Panc1 (cell line): ENCODE results near the gene MT1HL1. TPM values are rescaled to one million over a fixed set of nuclear protein-coding genes. Genes with fewer than 3 reads are reported as not detected.

Experiments used
- ATAC-seq: fragments of 200-7000 bp; cut with Tn5 transposase; 2 replicates; pipeline ENCODE4 v1.9.1; 2020; ENCODE audit warnings: mild to moderate bottlenecking, moderate library complexity
- BruUV-seq: library from RNA; stranded (reverse); fragments of 400-500 nt; replicated peaks from 2 replicates; lab custom pipeline; 2021; lab: Mats Ljungman, UMichigan
- CTCF ChIA-PET: fragments of 300-600 bp; sonication (Branson Sonifier 250); formaldehyde crosslinking; loops from one replicate; lab custom pipeline; 2022; ENCODE audit warnings: antibody characterized with exemption; lab: Charles Lee
- POLR2A ChIA-PET: fragments of 300-600 bp; sonication (Branson Sonifier 250); formaldehyde crosslinking; loops from one replicate; lab custom pipeline; 2022; ENCODE audit warnings: antibody characterized with exemption; lab: Charles Lee
- DNase-seq: peaks from one replicate; pipeline ENCODE4 v3.0.0-alpha.2; 2010; ENCODE audit warnings: low read depth, low spot score
- H3K27ac ChIP-seq: 2 replicates; pipeline ENCODE4 v1.5.1; 2011; ENCODE audit warnings: mild to moderate bottlenecking, low read length, inconsistent platforms
- H3K27me3 ChIP-seq: fragments of 200-500 bp; sonication (Bioruptor generic); 2 replicates; pipeline ENCODE4 v1.6.0; 2014; ENCODE audit warnings: low read length, inconsistent platforms; ENCODE audit not compliant: control insufficient read depth, insufficient read depth
- H3K36me3 ChIP-seq: fragments of 200-500 bp; sonication (Bioruptor generic); 2 replicates; pipeline ENCODE4 v1.5.1; 2014; ENCODE audit warnings: inconsistent platforms, mild to moderate bottlenecking, low read length, moderate library complexity; ENCODE audit not compliant: control insufficient read depth, insufficient read depth
- H3K4me1 ChIP-seq: 2 replicates; pipeline ENCODE4 v1.5.1; 2011; ENCODE audit warnings: inconsistent platforms, mild to moderate bottlenecking, low read length, moderate library complexity; ENCODE audit not compliant: control insufficient read depth, insufficient read depth
- H3K4me3 ChIP-seq, 2 experiments: 2 replicates each; pipeline ENCODE4 v1.5.1; 2011 to 2012; ENCODE audit warnings: low read depth in 2 of 2, low read length in 2 of 2, mild to moderate bottlenecking in 2 of 2, inconsistent platforms in 1 of 2, moderate library complexity in 1 of 2
- H3K9me3 ChIP-seq: fragments of 200-500 bp; sonication (Bioruptor generic); 2 replicates; pipeline ENCODE4 v1.5.1; 2014; ENCODE audit warnings: low read depth, mild to moderate bottlenecking, inconsistent platforms, low read length, moderate library complexity; ENCODE audit not compliant: control insufficient read depth, insufficient read depth
- POLR2AphosphoS5 ChIP-seq: IDR thresholded peaks from 2 replicates; pipeline ENCODE4 v1.6.1; 2012; ENCODE audit warnings: mild to moderate bottlenecking, low read depth, low read length, moderate library complexity
- SIN3A ChIP-seq: IDR thresholded peaks from 2 replicates; pipeline ENCODE4 v1.6.1; 2012; ENCODE audit warnings: low read depth, mild to moderate bottlenecking, low read length, moderate library complexity, borderline replicate concordance; ENCODE audit not compliant: insufficient read depth
- TCF7L2 ChIP-seq: IDR thresholded peaks from 2 replicates; pipeline ENCODE4 v1.6.1; 2011; ENCODE audit warnings: mild to moderate bottlenecking, low read depth, low read length, inconsistent platforms
- in situ Hi-C: cut with HindIII; loops from 2 replicates; pipeline ENCODE4 v1.10.0; 2016; ENCODE audit warnings: low sequenced_read_pairs, low pct_unique_long_range_greater_than_20kb
- intact Hi-C: fragments of 100-400 bp; cut with micrococcal nuclease; formaldehyde crosslinking; loops from one replicate; pipeline ENCODE4 v1.10.0; 2022; ENCODE audit not compliant: unreplicated experiment
- total RNA-seq: library from RNA; stranded (reverse); gene quantifications from one replicate; pipeline ENCODE4 v1.2.1, GENCODE V29; 2021; ENCODE audit not compliant: unreplicated experiment
- TF ChIP-seq, protein P1 (sequence below), 2 experiments: IDR thresholded peaks; 2 replicates each; pipeline ENCODE4 v1.6.1; 2011 to 2012; ENCODE audit warnings: low read depth in 2 of 2, control low read depth in 1 of 2, low read length in 1 of 2, mild to moderate bottlenecking in 1 of 2, moderate library complexity in 1 of 2; ENCODE audit not compliant: insufficient read depth in 1 of 2
- TF ChIP-seq, protein P2 (sequence below): fragments of 450-650 bp; IDR thresholded peaks from 2 replicates; pipeline ENCODE4 v1.5.1; 2017; ENCODE audit warnings: mild to moderate bottlenecking

MT1HL1 gene
- total RNA-seq, 1 experiment from 2014 or later: not detected

DNA sequence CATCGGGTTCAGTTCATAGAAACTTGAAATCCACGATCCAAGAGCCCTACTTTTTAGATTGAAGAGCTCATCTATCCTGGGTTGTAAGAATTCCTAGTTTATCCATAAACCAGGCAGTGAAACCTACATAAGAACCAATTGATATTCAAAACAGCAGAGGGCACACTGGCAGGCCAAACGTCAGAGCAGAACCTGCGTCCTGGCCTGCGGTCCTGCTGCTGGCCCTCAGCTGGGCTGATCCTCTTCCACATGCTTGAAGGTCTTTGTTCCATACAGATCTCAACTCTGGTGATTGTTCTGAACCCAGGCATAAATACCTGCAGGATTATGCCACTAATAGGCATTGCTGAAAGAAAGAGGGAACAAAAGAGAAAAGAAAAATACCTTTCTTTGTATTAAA is 47.0 kb downstream of the MT1HL1 start:
- Histone ChIP-seq H3K4me3 (no peak overlapping the region), H3K4me1 (no peaks in the 10 kb centered on the region), H3K36me3 (no peaks in the 10 kb centered on the region), H3K9me3 (no peaks in the 10 kb centered on the region), H3K27me3 (peaks cover 2% of the 10 kb centered on the region; the same call in 1 of the 2 replicates), H3K27ac (no peak overlapping the region)
- no TSS peak for BruUV-seq
- ATAC-seq (no peak), DNase-seq (no peak)
- intact Hi-C loops (no loop called here), in situ Hi-C loops (no loop called here)
- POLR2A ChIA-PET: no interaction called here
- CTCF ChIA-PET: no interaction called here
- TF ChIP-seq, protein P1, sequence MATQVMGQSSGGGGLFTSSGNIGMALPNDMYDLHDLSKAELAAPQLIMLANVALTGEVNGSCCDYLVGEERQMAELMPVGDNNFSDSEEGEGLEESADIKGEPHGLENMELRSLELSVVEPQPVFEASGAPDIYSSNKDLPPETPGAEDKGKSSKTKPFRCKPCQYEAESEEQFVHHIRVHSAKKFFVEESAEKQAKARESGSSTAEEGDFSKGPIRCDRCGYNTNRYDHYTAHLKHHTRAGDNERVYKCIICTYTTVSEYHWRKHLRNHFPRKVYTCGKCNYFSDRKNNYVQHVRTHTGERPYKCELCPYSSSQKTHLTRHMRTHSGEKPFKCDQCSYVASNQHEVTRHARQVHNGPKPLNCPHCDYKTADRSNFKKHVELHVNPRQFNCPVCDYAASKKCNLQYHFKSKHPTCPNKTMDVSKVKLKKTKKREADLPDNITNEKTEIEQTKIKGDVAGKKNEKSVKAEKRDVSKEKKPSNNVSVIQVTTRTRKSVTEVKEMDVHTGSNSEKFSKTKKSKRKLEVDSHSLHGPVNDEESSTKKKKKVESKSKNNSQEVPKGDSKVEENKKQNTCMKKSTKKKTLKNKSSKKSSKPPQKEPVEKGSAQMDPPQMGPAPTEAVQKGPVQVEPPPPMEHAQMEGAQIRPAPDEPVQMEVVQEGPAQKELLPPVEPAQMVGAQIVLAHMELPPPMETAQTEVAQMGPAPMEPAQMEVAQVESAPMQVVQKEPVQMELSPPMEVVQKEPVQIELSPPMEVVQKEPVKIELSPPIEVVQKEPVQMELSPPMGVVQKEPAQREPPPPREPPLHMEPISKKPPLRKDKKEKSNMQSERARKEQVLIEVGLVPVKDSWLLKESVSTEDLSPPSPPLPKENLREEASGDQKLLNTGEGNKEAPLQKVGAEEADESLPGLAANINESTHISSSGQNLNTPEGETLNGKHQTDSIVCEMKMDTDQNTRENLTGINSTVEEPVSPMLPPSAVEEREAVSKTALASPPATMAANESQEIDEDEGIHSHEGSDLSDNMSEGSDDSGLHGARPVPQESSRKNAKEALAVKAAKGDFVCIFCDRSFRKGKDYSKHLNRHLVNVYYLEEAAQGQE (IDR thresholded peaks at IDR 0.05; ENCODE audit: insufficient read depth in 1 of 2, low read depth in 2 of 2, low read length in 1 of 2): no peak
- TF ChIP-seq TCF7L2: no peak
- TF ChIP-seq, protein P2, sequence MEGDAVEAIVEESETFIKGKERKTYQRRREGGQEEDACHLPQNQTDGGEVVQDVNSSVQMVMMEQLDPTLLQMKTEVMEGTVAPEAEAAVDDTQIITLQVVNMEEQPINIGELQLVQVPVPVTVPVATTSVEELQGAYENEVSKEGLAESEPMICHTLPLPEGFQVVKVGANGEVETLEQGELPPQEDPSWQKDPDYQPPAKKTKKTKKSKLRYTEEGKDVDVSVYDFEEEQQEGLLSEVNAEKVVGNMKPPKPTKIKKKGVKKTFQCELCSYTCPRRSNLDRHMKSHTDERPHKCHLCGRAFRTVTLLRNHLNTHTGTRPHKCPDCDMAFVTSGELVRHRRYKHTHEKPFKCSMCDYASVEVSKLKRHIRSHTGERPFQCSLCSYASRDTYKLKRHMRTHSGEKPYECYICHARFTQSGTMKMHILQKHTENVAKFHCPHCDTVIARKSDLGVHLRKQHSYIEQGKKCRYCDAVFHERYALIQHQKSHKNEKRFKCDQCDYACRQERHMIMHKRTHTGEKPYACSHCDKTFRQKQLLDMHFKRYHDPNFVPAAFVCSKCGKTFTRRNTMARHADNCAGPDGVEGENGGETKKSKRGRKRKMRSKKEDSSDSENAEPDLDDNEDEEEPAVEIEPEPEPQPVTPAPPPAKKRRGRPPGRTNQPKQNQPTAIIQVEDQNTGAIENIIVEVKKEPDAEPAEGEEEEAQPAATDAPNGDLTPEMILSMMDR: no peak
- no peak for TF ChIP-seq SIN3A
- TF ChIP-seq POLR2AphosphoS5: no peak

Other genes starting within 250 kb of the MT1HL1 start
- 33.7 TPM for gene MTR, start 209.1 kb downstream of the MT1HL1 start, total RNA-seq
- gene RYR2, start 37.7 kb upstream of the MT1HL1 start, total RNA-seq: 0.03 TPM